Epidermal melanocyte (primary cell): ENCODE data around the gene RELT.

Source experiments
- DNase-seq: peaks from one replicate; pipeline ENCODE4 v3.0.0; 2011; ENCODE audit warnings: low spot score; ENCODE audit not compliant: insufficient read length

RELT gene

DNA sequence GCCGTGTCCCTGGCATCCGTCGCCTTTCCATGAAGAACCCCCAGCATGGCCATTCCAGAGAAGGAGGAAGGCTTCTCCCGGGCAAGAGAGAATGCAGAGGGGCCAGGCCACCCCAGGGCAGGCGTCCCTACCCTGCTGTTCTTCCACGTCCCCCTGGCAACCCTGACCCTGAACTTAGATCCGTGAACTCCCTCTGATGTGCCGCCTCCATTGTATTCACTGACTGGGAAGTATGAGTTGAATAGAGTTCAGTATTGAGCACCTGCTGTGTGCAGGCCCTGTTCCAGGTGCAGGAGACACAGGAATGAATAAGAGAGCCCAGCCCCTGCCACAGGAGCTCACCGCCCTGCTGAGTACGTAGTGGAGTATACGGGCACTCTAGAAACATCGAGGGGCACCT lies 29.1 kb upstream of the RELT start:
- DNase-seq, result no peak

DNA sequence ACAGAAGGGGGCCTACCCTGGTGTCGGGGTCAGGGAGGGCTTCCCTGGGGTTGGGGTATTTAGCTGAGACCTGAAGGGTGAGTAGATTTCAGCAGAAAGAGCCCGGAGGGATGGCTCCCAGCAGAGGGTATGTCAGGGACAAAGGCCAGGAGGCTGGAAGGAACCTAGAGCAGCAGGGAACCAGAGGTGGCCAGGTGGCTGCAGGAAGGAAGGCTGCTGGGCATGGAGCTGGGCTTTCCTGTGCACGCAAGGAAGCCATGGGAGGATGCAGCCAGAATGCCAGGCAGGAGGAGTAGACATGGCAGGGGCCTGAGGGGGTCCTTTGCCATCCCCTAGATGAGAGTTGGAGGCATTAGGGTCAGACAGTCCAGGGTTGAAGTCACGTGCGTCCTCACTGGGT lies 27.4 kb upstream of the RELT start:
- DNase-seq, result no peak

DNA sequence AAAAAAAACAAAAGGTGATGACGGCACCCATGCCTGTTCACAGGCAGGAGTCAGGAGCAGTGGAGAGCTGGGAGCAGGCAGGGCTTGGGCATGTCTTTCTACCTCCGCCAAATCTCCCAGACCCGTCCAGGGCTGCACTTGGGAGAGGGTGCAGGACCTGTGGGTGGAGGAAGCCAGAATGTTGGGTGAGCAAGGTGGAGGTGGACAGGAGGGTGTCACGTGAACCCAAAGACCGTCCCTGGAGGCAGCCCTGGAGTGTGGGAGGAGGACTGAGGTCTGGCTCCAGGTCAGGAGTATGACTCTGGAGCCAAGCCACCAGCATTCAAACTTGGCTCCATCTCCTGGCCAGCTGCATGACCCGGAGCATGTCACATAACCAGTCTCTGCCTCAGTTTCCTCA lies 26.6 kb upstream of the RELT start:
- DNase-seq, result no peak

DNA sequence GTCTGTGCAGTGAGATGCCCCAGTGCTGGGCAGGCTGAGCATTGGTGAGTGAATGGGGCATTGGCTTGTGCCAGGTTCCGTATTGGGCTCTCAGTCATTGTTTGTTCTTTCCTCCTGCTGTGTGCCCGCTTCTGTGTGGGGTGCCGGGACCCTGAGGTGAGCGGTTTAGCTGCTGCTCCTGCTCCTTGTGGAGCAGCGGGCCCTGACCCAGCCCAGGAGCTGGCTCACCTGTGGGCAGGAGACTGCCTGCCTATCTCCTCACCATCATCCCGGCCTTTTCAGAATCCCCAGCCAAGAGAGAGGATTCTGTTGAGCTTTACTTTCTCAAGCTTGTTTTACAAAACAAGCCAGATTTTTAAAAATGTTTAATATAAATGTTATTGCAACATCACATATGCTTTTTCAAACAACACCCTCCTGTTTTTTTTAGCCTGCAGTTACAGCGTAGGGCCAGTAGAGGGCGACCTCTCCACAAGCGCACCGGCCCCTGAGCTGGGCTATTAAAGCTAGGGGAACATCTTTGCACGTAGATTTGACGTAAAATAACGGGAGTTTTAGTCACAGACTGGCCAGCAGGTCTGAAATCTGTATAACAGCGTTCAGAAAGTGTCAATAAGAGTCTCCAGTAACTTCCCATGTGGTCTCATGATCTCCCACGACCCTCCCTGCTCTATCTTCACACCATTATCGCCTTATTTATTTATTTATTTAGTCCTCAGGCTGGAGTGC lies 25.1 kb upstream of the RELT start:
- DNase-seq, result peak; percentile 98

DNA sequence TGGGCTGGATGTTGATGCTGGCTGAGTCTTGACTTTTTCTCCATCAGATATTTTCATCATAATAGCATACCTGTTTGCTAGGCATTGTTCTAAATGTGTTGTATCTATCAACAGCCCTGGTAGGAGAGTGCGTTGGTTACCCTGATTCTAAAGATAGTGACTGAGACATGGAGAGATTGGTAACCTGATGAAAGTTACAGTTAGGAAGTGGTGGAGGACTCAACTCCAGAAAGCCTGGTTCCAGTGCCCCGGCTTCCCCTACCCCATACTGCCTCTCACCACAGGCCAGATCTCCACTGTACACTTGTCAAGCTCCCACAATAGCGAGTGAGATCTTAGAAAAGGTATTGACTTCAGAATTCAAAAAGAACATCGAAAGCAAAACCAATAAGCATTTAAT lies 22.8 kb upstream of the RELT start:
- DNase-seq, result no peak

DNA sequence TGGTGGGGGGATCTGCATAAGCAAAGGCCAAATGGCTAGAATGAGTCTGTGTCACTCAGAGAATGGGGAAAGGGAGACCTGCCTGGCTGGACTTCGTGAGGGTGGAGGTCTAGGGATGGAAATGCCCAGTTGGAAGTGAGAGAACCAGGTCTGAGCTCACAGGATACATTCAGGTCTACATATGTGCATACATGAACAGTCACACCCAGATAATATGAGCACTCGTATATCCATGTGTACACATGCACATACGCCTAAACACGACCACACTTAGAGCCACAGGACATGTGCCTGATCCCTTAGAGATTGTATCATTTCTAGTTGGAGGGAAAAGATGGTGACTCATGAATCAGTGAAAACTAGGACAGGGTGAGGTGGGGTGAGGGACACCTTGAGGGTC lies 21.1 kb upstream of the RELT start:
- DNase-seq, result no peak

DNA sequence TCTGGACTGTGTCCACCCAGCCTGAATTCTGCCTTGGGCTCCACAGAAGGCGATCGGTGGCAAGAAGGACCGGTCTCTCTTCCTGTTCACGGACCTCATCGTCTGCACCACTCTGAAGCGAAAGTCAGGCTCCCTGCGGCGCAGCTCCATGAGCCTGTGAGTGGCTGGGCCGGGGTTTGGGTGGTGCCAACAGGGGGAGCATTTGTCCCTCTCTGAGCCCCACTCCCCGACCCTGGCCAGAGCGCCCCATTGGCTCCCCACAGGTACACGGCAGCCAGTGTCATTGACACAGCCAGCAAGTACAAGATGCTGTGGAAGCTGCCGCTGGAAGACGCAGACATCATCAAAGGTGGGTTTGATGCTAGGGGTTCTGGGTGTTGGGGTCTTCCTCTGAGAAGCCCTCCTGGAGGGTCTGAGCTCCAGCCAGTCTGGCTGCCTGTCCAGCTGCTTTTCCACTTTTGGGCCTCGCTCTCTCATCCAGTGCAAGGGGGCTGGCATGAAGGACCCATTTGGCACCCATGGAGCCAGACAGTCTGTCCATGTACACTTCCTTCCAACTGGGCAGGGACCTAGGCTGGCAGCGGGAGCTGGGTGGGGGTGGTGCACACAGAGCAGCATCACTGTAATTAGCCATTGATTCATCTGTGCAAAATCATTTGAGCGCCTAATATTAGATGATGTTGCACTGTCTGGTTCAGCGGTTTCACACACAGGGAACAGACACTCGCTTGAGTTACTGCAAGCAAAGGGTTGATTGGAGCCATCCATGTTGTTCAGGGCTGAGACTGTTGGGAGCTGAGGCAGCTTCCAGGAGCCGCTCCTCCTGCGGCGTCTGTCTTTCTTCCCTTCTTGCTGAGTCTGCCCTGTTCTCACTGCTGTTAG lies 19.0 kb upstream of the RELT start:
- no peak for DNase-seq

DNA sequence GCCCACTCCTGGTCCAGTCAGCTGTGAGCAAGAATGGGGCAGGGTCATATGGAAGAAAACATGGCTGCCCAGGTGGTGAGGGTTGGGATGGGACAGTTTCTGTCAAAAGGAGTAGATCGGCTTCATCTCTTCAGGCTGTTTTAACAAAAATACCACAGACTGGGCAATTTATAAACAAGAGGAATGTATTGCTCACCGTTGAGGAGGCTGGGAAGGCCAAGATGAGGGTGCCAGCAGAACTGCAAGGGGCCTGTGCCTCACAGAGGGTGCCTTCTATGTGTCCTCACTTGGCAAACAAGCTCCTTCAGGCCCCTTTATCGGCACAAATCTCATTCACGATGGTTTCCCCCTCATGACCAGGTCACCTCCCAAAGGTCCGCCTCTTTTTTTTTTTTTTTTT lies 18.1 kb upstream of the RELT start:
- no peak for DNase-seq

DNA sequence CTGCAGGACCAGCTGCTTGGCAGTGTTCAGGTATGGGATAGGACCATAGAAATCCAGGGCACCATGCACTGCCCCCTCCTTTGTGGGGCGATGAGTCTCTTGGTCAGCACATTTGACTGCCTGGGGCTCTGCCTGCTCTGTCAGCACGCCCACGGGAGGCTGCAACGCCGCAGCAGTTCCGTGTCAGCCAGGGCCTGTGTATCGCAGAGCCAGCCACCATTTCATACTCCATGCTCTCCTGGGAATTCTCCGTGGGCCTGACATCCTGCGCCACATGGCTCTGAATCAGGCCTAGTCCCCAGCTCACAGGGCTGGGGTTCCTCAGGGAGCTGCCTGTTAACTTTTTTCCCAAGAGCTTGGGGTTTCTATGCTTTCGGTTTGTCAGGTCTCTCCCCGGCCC lies 16.9 kb upstream of the RELT start:
- no peak for DNase-seq

DNA sequence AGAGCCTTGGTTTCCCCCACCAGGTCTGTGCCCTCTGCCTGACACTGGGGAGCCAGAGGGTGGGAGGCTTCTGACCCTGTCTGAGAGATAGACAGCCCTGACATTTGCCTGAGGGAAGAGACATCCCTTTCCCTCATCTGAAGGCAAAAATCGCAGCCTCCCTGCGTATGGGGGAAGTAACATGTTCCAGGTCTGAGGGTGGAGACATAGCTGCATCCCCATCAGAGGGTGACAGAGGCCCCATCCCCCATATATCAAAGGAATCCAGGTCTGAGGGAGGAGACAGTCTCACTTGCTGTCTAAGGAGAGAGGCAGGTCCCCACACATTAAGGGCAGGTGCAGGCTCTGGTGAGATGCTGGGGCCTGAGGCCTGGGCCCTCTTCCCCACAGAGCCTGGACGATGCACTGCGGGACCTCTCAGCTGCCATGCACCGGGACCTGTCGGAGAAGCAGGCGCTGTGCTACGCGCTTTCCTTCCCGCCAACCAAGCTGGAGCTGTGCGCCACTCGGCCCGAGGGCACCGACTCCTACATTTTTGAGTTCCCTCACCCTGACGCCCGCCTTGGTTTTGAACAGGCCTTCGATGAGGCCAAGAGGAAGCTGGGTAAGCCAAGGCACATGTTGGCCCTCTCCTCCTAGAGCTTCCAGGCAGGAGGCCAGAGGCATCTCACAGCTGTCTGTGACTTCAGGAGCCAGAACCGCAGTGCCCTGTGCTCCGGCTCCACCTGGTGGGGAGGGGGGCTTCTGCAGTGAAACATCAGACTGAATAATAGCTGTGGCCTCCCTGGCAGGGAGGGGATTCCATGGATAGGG lies 16.1 kb upstream of the RELT start:
- no peak for DNase-seq

DNA sequence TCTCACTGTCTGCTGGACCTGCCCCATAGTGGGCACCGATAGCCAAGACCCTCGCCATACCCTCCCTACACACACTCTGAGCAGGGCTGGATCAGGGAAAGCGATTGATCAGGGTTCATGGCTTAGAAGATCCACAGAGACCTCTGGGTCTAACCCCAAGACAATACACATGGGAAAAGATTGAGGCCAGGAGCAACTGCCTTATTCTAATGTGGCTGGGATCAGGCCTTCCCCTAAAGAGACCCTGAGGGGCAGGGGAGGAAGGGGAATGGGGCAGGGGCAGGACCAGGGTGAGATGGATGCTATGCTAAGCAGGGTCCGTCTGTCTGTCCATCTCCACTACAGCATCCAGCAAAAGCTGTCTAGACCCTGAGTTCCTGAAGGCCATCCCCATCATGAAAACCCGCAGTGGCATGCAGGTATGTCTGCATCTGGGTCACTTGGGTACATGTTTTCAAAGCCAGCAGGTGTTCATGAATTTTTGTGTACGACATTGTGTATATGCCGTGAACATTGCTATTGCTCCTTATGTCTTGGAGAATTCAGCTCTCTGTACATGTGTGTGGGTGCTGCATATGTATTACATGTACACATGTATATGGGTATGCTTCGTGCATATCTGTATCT lies 15.3 kb upstream of the RELT start:
- no peak for DNase-seq

DNA sequence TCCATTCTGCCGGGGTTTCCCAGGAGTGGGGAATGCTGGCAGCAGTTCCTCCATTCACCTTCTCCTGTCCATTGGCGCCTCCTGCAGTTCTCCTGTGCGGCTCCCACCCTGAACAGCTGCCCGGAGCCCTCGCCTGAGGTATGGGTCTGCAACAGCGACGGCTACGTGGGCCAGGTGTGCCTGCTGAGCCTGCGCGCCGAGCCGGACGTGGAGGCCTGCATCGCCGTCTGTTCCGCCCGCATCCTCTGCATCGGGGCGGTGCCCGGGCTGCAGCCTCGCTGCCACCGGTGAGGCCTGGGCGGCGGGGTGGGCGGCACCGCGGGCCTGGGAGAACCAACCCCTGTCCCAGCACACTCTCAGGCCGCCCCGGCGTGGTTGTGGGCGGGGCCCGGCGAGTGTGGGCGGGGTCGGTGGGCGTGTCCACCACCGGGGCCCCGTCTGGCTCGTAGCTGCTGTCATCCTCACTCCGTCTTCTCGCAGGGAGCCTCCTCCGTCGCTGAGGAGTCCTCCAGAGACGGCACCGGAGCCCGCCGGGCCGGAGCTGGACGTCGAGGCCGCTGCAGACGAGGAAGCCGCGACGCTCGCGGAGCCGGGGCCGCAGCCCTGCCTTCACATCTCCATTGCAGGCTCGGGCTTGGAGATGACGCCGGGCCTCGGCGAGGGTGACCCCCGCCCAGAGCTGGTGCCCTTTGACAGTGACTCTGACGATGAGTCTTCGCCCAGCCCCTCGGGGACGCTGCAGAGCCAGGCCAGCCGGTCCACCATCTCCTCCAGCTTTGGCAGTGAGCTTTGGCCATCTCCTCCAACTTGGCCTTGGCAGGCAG lies 14.0 kb upstream of the RELT start:
- no peak for DNase-seq

DNA sequence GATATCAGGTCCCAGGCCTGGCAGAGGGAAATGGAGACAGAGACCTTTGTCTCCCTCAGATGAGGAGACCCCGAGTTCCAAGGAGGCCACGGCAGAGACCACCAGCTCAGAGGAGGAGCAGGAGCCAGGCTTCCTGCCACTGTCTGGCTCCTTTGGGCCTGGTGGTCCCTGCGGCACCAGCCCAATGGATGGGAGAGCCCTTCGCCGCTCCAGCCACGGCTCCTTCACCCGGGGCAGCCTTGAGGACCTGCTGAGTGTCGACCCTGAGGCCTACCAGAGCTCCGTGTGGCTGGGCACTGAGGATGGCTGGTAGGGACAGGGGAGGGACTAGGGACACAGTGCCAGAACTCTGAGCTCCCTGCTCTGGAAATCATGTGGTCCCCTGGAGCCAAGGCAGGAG lies 13.1 kb upstream of the RELT start:
- DNase-seq, result no peak

DNA sequence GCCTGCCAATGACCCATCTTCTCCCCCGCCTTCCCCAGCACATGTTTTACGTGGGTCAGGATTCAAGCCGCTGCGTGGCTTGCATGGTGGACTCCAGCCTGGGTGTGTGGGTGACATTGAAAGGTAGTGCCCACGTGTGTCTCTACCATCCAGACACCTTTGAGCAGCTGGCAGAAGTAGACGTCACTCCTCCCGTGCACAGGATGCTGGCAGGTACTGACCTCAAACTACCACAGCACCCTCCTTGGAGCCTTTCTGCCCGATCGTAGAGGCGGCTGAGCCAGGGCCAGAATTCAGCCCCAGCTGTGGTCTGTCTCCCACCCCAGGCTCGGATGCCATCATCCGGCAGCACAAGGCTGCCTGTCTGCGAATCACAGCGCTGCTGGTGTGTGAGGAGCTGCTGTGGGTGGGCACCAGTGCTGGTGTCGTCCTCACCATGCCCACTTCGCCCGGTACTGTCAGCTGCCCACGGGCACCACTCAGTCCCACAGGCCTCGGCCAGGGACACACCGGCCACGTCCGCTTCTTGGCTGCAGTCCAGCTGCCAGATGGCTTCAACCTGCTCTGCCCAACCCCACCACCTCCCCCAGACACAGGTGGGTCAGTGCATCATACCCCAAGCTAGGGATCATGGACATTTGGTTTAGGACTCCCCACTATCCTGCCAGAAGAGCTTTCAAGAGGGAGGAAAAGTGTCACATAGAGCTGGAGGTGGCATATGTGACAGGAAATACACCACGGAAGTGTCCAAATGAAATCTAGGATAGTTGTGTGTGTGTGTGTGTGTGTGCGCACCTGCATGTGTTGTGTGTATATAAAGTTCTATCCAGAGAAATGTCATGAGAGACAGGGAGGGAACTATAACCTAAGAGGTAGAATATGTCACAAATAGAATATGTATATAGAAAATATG lies 10.6 kb upstream of the RELT start:
- DNase-seq, result no peak

DNA sequence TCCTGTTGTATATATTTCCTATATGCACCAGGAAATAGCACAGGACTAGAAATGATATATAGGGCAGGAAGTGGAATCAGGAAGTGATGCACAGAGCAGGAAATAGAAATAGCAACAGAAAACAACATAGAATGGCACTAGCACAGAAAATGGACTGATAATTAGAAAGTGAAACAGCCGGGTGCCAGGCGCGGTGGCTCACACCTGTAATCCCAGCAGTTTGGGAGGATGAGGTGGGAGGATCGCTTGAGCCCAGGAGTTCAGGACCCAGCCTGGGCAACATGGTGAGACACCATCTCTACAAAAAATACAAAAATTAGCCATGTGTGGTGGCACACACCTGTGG lies 10.0 kb upstream of the RELT start:
- DNase-seq, result no peak

DNA sequence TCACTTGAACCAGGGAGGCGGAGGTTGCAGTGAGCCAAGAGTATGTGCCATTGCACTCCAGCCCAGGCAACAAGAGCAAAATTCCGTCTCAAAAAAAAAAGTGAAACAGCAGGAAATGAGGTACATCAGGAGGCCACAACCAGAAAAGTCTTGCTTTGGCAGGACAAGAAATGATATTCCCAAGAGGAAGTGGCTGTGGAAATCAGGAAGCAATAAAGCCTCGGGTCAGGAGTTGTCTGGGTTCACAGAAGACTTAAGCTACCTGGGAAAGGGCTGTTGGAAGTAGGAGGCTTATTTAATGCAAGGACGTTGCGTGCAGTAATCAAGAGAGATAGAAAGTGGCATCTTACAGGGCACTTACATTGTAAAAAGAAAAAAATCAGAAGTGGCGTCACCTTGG lies 9.2 kb upstream of the RELT start:
- DNase-seq, result no peak

DNA sequence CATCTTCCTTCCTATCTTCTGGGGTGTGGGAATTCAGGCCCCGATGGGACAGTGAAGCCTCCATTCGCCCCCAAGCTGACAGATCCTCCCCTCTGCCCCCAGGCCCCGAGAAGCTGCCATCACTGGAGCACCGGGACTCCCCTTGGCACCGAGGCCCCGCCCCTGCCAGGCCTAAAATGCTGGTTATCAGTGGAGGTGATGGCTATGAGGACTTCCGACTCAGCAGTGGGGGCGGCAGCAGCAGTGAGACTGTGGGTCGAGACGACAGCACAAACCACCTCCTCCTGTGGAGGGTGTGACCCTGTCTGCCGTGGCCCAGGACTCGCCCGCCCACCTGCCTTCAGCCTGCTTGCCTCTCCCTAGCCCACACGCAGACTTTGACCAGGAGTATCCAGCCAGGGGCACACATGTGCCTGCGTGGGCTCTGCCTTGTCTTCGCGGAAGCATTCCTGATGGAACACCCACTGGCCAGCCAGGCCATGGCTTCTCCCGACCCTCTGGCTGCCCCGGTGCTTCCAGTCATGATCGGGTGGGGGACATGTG lies 8.6 kb upstream of the RELT start:
- no peak for DNase-seq

DNA sequence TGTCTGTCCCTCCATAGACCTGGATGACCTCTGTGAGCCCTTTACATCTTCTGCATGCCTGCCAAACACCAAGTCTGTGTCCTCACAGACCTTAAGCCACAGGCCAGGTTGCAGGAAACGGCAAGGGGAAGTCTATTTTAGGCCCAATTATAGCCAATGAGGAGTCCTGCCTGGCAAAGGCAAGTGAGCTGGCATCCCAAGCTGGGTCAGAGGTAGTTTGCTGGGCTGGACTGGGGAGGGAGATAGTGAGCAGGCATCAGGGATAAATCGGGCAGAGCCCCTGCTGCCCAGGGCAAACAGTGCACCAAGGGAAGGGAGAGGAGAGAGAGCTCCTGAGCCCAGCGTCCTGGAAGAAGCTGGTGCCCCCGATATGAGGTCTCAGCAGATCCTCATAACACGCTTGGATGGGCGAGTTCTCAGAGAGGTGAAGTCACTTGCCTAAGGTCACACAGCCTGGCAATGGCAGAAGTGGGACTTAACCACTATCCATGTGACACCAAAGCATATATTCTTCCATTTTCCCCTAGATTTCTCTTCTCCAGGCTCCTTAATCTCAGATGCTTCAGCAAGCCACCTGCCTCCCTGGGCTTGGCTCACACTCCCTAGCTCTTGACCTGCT lies 3.7 kb upstream of the RELT start:
- DNase-seq, result no peak

DNA sequence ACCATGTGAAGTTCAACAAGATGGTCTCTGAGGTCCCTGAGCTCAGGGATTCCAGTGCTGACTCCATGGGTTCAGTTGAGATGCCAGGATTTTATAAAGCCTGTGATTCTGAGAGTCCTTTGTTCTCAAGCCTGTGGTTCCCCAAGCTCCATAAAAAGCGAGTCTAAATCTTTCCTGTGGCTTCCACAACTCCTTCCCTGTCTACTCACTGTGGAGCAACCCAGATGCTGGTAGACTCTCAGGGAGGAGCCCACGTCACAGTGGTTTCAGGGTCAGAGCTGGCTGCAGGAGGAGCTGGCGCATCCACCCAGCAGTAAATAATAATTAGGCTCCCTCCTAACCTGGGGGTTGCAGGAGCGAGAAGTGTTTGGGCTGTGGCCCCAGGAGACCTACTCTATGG lies 2.0 kb upstream of the RELT start:
- DNase-seq, result peak; percentile 58
